Measurements from ENCODE around the gene SYDE2.
A peak's percentile ranks its signal among the peaks of the same experiment; 100 is the strongest.
"Not testable (repeated sequence)": the region's sequence is repeated elsewhere in the genome, so short reads cannot be mapped to it uniquely, and the experiment has no call there.

The SYDE2 gene

GRCh38 chr1:85200463-85201339 is at the start of gene SYDE2:
TSS of gene SYDE2 (minus strand) at chr1:85201016. CDS start at chr1:85200996, 20 bp downstream.
- DNase-seq = peak; percentile 42 to 73 (median 59)

GRCh38 chr1:85249042-85249441 is 48.2 kb upstream of the SYDE2 start:
- DNase-seq = not testable (repeated sequence)

- no peak for DNase-seq
Measured at GRCh38 chr1:85245891-85246290, 45.1 kb upstream of the SYDE2 start.

- DNase-seq = no peak
Measured at GRCh38 chr1:85245456-85245855, 44.6 kb upstream of the SYDE2 start.

DNA sequence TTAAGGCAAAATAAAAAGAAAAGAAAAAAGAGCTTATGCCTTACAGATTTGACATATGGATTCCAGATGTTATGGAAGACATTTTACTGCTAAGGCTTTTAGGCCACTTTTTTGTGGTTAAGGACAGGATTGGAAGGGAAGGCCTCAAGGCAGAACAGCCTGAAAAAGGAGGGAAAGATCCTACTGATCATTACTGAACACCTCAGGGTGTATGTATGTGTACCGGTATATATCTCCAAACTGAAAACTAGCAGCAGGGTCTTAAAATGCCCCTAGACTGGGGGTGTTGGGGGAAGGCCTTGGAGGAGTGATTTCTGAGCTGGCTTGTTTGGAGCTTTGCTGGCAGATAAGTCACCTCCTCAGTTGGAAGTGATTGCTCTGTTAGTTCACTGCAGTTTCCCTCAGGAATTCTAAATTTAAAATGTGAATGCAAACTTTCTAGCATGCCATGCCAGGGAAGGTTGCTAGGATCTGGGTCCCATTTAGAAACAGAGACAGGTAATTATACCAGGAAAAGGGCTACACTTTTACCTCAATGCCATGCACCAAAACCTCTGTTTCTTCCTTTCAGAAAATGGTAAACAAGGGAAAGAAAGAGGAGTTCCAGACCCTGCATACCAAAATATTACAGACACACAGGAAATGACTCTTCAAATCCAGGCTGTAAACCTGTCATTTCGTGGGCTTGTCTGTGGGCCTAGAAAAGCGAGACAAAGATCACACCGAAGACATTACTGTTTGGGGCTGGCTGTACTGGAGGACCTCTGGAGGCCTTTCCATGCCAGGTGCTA is 43.6 kb upstream of the SYDE2 start:
- no peak for DNase-seq

DNA sequence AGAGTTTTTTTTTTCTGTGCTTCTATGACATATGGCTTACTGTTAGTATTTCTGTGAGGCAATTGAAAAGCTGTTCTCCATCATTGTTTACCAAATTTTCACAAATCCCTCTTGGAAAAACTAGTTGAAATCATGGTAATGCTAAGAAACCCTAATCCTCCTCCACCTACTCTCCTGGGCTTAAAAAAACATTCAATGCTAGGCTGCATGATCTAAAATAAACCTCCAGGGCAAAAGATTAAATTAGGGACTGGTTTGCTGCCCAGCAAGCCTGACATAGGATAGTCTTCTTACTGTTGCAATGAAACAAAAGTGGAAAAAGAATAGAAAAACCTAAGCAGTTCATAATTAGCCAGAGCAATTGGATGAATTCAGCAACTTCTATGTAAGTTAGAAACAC is 42.6 kb upstream of the SYDE2 start:
- no peak for DNase-seq

DNA sequence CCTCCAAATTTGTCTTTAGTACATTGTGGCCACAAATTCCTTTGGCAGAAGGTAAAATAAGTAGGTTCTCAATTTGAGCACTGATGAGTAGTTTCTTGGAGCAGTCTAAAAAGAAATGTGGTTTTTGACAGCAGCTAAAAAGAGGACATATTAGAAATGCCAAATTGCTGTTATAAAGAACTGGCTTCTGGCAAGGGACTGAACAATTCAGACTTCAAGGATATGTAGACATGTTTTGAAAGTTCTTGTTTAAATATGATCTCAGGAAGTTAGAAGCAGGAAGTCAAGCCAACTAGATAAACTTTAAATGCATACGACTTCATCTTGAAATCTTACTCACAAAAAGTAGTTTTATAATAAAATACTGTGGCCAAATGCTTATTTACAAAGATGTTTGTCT is 39.8 kb upstream of the SYDE2 start:
- DNase-seq = no peak

GRCh38 chr1:85240174-85240601 is 39.4 kb upstream of the SYDE2 start:
- peak in 1 of 3 donors; percentile 6 for DNase-seq

GRCh38 chr1:85237613-85238012 is 36.8 kb upstream of the SYDE2 start:
- no peak for DNase-seq

DNA sequence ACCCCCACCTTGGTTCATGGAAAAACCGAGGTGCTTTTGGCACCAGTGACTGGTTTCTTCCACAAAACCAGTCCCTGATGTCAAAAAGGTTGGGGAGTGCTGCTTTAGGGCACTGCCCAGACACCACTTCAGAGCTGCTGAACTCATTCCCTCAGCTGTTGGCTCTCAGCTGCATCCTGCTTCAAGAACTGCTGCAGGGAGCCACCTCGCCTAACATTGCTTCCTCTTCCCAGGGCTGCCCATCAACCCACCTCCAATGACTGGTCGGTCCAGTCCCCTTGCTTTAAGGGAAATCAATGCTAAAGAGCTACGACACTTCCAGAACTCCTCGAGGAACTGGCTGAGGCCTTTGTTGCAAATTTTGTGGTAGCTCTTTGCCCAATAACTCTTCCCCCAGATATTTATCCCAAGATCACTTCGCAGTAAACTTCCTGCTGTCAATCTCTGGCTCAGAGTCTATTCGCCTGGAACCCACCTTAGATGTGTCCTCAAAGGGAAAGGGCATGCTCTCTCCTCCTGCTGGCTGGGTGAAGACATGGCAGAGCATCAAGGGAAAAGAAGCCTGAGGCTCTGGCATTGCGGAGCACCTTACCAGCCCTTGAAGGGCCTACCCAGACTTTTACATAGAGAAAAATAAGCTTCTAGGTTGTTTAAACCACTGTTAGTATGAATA is 29.6 kb upstream of the SYDE2 start:
- no peak for DNase-seq

DNA sequence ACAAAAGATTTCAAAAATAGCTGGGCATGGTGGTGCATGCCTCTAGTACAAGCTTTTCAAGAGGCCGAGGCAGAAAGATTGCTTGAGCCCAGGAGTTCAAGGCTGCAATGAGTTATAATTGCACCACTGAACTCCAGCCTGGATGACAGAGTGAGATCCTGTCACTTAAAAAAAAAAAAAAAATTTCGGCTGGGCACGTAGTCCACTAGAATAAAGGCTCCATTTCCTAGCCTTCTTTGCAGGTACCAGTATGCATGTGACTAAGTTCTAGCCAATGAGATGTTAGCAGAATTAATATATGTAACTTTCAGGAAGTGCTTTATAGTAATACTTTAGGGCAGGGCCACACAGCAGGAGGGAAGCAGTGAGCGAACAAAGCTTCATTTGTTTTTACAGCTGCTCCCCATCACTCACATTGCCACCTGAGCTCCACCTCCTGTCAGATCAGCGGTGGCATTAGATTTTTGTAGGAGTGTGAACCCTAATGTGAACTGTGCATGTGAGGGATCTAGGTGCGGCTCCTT is 28.8 kb upstream of the SYDE2 start:
- no peak for DNase-seq

DNA sequence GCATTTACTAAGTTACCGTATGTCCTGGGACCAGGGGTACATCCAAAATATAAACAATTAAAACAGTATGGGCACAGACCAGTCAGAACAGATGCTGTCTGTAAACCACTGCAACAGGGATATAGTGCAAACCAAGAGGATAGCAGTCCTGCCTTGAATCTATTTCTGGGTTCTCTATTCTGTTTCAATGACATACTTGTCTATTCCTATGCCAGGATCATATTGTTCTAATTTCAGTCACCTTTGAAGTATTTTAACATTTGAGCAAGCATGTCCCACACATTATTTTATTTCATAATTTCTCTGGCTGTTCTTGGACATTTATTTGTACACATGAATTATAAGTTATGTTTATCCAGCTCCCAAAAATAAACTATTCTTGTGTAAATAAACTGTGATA is 28.2 kb upstream of the SYDE2 start:
- DNase-seq = no peak

- DNase-seq = no peak
Measured at GRCh38 chr1:85225624-85226380, 25.0 kb upstream of the SYDE2 start.

- no peak for DNase-seq
Measured at GRCh38 chr1:85224734-85225623, 24.2 kb upstream of the SYDE2 start.

DNA sequence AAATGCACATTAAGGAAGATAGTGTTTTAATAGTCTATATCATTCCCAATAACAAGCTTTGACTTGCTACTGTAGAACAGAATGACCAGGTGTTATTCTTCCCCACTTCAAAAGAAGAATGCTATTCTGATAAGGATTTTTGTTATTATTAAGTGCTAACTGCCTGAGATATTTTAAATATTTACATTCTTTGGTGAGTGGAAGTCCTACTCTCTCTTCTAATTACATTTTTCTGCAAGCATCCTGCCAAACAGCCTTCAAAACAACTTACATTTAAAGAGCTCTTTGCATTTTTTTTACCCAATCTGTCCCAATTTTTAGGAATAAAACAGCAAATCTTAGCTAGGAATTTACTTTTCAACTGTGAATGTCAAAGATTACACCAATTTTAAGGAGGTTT is 23.5 kb upstream of the SYDE2 start:
- no peak for DNase-seq

GRCh38 chr1:85223334-85223733 is 22.5 kb upstream of the SYDE2 start:
- no peak for DNase-seq

DNA sequence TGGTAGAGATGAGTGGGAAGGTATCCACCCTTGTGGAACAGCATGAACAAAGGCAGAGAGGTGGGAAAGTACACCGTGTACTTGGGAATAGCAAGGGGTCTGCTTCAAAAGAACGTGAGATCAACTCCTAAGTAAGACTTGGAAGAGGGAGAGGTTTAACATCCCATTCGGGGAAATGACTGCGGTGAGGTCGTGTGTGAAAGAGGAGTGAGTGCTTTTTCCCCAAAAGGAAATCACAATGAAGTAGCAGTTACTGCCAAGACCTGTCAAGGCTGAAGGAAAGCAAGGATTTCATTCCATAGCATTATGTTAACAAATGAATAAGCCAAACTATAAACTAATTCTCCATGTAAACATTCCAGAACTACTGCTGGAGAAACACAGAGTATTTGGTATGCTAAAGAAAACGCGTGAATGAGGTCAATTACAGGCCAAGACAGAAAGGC is 20.0 kb upstream of the SYDE2 start:
- no peak for DNase-seq

- no peak for DNase-seq
Measured at GRCh38 chr1:85219853-85220610, 19.2 kb upstream of the SYDE2 start.

GRCh38 chr1:85216697-85217096 is 15.9 kb upstream of the SYDE2 start:
- no peak for DNase-seq

GRCh38 chr1:85214654-85215053 is 13.8 kb upstream of the SYDE2 start:
- no peak for DNase-seq
